Type B pancreatic cell (in vitro differentiated cells): Measurements from ENCODE around the gene TCEA2. TPM values are rescaled to one million over a fixed set of nuclear protein-coding genes. Genes with fewer than 3 reads are reported as not detected.

Experiments used
- DNase-seq: peaks from one replicate; pipeline ENCODE4 v3.0.0; 2021; ENCODE audit warnings: mixed read lengths; ENCODE audit not compliant: unreplicated experiment; ENCODE audit errors: extremely low spot score
- H3K27ac Mint-ChIP-seq: 2 replicates; pipeline ENCODE4 v1.8.0; 2021; ENCODE audit warnings: mild to moderate bottlenecking, mixed read lengths
- H3K27me3 Mint-ChIP-seq: 2 replicates; pipeline ENCODE4 v1.8.0; 2021; ENCODE audit warnings: mixed read lengths
- H3K36me3 Mint-ChIP-seq: 2 replicates; pipeline ENCODE4 v1.8.0; 2021; ENCODE audit warnings: mixed read lengths
- H3K4me1 Mint-ChIP-seq: one replicate; pipeline ENCODE4 v1.8.0; 2021; ENCODE audit warnings: mixed read lengths; ENCODE audit not compliant: unreplicated experiment
- H3K4me3 Mint-ChIP-seq: 2 replicates; pipeline ENCODE4 v1.8.0; 2021; ENCODE audit warnings: mild to moderate bottlenecking, mixed read lengths
- H3K9me3 Mint-ChIP-seq: 2 replicates; pipeline ENCODE4 v1.8.0; 2021; ENCODE audit warnings: mixed read lengths
- total RNA-seq: library from RNA; stranded (reverse); gene quantifications from 2 replicates; pipeline ENCODE4 v1.2.1, GENCODE V29; 2021; ENCODE audit warnings: low replicate concordance
- TF ChIP-seq, protein P1 (sequence below): fragments of 200-600 bp; sonication (generic); conservative IDR thresholded peaks from 2 replicates; pipeline ENCODE4 v1.5.0; 2021; ENCODE audit warnings: antibody characterized with exemption, mild to moderate bottlenecking

TCEA2 gene
- total RNA-seq, 1 donor from 2014 or later, result 73.3 TPM

DNA sequence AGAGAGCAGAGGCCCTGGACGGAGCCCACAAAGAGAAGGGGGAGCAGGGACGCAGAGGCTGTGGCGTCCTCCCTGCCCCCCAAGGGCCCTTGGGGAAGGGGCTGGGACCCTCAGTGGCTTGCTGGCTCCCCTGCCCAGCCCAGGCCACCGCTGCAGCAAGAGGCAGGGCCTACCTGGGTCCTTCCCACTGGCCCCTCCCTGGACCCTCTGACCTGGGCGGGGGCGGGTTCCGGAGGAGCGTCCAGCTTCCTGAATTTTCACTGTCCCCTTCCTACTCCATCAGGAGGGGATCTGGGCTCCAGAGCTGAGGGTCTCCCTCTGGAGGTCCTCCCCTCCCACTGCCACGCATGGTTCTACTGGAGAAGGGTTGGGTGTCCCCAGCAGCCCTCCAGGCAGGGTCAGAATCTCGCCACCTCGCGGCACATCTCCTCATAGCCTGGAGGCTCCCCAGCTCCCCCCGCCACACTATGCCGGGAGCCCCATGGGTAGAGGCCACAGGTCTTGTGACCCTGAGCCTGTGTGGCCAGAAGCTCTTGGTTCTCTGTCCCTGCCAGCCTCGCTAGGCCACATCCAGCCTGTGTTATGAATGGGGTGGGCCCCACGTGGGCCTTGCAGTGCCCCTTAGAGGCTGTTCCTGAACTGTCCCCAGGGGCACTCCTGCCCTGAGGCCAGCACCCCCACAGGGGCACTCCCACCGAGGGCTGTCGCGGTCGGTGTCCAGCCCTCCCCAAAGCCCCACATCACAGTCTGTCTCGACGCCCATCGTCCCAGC lies 12.6 kb upstream of the TCEA2 start:
- H3K27me3 Mint-ChIP-seq, result peaks cover 55% of the 10 kb centered on the region
- no peaks in the 10 kb centered on the region for H3K36me3 Mint-ChIP-seq
- TF ChIP-seq, protein P1, sequence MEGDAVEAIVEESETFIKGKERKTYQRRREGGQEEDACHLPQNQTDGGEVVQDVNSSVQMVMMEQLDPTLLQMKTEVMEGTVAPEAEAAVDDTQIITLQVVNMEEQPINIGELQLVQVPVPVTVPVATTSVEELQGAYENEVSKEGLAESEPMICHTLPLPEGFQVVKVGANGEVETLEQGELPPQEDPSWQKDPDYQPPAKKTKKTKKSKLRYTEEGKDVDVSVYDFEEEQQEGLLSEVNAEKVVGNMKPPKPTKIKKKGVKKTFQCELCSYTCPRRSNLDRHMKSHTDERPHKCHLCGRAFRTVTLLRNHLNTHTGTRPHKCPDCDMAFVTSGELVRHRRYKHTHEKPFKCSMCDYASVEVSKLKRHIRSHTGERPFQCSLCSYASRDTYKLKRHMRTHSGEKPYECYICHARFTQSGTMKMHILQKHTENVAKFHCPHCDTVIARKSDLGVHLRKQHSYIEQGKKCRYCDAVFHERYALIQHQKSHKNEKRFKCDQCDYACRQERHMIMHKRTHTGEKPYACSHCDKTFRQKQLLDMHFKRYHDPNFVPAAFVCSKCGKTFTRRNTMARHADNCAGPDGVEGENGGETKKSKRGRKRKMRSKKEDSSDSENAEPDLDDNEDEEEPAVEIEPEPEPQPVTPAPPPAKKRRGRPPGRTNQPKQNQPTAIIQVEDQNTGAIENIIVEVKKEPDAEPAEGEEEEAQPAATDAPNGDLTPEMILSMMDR, result no peak
- no peak for DNase-seq
- H3K27ac Mint-ChIP-seq, result no peak overlapping the region
- peaks cover 13% of the 10 kb centered on the region for H3K4me1 Mint-ChIP-seq
- no peak overlapping the region for H3K4me3 Mint-ChIP-seq
- no peaks in the 10 kb centered on the region for H3K9me3 Mint-ChIP-seq

DNA sequence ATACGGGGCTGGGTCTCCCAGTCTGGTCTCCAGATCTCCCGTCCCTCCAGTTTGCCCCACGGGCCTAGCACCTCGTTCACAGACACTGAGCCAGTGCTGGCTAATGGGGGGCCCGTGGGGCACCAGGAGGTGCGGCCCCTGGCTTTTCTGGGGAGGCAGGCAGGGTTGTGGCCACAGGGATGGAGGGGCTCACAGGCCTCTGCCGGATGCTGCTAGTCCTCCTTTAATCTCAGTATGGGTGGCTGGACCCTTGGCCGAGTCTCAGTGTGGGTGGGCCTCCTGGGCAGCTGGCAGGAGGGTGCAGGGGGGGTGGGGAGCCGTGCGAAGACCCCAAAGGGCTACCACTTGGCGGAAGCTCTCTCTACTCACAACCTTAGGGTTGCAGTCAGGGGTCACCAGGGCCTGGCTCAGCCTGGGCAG lies 12.0 kb upstream of the TCEA2 start:
- no peak overlapping the region for H3K4me3 Mint-ChIP-seq
- no peaks in the 10 kb centered on the region for H3K36me3 Mint-ChIP-seq
- H3K27me3 Mint-ChIP-seq, result peaks cover 49% of the 10 kb centered on the region
- TF ChIP-seq, protein P1, result no peak
- H3K9me3 Mint-ChIP-seq, result no peaks in the 10 kb centered on the region
- peaks cover 13% of the 10 kb centered on the region for H3K4me1 Mint-ChIP-seq
- DNase-seq, result no peak
- H3K27ac Mint-ChIP-seq, result no peak overlapping the region

DNA sequence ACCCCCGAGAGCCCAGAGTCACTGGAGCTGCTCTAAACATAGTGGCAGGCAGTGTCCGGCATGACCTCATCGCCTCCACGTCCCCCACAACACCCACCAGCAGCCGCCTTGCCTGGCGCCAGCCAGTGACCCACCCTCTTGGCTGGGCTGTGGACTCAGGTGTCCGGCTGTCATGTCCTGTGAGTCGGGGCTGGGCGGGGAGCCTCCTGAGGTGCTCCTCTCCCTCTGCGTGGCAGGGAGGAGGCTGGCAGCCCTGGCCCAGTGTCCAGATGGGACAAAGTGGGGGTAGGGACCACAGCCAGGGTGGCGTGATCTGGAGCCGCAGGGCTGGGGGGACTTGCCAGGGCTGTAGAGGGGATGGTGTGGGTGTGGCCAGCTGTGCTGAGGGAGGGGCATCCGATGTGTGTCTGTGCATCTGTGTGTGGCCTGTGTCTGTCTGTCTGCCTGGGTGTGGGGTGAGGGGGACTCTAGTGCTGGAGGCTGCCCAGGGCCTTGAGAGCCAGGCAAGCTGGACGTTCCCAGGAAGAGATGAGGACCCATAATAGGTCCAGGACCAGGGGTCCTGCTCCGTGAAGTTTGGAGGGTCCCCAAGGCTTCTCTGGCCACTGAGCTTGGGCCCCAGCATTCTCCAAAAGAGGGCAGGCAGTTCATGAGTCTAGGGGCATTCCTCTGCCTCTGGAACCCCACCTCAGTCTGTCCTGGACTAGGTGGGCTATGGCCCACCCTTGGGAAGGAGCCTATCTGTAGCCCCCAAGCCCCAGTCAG lies 11.3 kb upstream of the TCEA2 start:
- Mint-ChIP-seq H3K4me3 (no peak overlapping the region), H3K4me1 (peaks cover 13% of the 10 kb centered on the region), H3K9me3 (no peaks in the 10 kb centered on the region), H3K27me3 (peaks cover 42% of the 10 kb centered on the region), H3K36me3 (no peaks in the 10 kb centered on the region), H3K27ac (no peak overlapping the region)
- DNase-seq, result no peak
- TF ChIP-seq, protein P1, result no peak

DNA sequence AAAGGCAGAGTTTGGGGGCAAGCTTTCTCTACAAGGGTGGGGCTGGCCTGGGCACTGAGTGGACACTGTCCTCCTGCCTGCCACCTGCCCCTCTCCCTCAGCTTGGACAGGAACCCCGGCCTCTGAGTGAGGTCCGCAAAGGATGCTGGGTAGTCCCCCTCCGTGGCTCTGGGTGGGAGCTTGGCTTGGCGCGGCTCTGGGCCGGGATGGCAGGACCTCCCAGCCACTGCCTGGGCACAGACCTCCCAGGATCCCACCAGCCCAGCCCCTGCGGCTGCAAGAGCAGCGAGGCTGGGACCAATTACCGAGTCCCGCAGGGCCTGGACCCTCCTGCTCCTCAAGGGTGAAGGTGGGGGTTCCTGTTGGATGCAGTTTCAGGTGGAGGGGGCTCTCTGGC lies 10.7 kb upstream of the TCEA2 start:
- Mint-ChIP-seq H3K4me1 (peaks cover 13% of the 10 kb centered on the region), H3K9me3 (no peaks in the 10 kb centered on the region), H3K4me3 (no peak overlapping the region), H3K27ac (no peak overlapping the region), H3K36me3 (no peaks in the 10 kb centered on the region), H3K27me3 (peaks cover 36% of the 10 kb centered on the region)
- no peak for DNase-seq
- TF ChIP-seq, protein P1, result no peak

DNA sequence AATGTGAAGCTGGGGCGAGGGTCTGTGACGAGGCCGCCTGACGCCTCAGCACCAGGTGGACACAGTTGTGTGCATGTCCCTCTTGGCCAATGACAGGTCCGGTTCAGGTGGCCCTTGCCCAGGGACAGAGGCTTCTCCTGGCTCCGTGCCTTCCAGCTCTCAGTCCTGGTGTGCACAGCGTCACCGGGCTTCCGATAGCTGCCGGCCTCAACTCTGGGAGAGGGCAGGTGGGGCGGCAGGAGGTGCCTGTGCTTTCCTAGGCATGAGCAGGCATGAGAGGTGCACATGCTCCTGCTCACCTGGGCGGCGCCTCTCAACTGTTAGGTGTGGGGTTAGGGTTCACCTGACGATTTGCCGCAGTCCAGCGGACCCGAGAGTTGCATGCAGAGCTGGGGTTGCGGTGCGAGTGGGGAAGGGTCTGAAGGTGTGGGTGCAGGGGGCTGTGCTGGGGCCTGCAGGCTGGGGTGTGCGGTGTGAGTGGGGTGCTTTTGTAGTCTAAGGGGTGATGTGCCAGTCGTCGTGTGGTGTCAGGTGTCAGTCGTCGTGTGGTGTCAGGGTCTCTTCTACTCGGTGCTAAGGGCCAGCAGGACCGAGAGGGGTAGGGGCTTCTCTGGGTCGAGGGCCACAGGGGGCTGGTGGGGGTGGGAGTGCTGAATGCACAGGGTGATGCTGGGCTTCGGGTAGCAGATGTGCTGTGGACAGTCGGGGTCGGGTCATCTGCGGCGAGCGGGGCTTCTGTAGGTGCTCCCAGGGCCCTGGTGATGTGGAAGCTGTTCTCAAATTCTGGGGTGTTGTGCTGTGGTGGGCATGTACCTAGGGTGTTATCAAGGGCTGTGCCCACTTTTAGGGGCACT lies 9.8 kb upstream of the TCEA2 start:
- Mint-ChIP-seq H3K4me3 (no peak overlapping the region), H3K27me3 (peaks cover 28% of the 10 kb centered on the region), H3K27ac (peak overlapping the region; percentile 39), H3K9me3 (no peaks in the 10 kb centered on the region), H3K4me1 (peaks cover 13% of the 10 kb centered on the region), H3K36me3 (no peaks in the 10 kb centered on the region)
- TF ChIP-seq, protein P1, result no peak
- DNase-seq, result no peak
